ENCODE measurements around the gene NUDT14.

Gene NUDT14

GRCh38 chr14:105178069-105178867 lies 2.8 kb downstream of the NUDT14 start:
- no peaks in the 10 kb centered on the region for H3K9me3 ChIP-seq (ENCODE audit: insufficient read depth, low read length)
- no peak for DNase-seq (ENCODE audit: low read depth, low spot score)
- H3K4me1 ChIP-seq (ENCODE audit: insufficient read depth, insufficient read length): peaks cover 8% of the 10 kb centered on the region
- H3K27me3 ChIP-seq (ENCODE audit: insufficient read depth, insufficient read length): peaks cover 24% of the 10 kb centered on the region
- TF ChIP-seq YY1 (IDR thresholded peaks at IDR 0.05; ENCODE audit: insufficient read depth, insufficient read length): no peak
- no peak overlapping the region for H3K4me3 ChIP-seq (ENCODE audit: insufficient read length, low read depth)
- no peaks in the 10 kb centered on the region for H3K36me3 ChIP-seq (ENCODE audit: insufficient read depth, insufficient read length, low read length)
- H3K9ac ChIP-seq (ENCODE audit: insufficient read length, low read depth): no peak overlapping the region

- Histone ChIP-seq H3K4me1 (ENCODE audit: insufficient read depth, insufficient read length) (peaks cover 8% of the 10 kb centered on the region), H3K27me3 (ENCODE audit: insufficient read depth, insufficient read length) (peaks cover 15% of the 10 kb centered on the region)
These were observed 4.0 kb downstream of the NUDT14 start for GRCh38 chr14:105177082-105177481.

DNA sequence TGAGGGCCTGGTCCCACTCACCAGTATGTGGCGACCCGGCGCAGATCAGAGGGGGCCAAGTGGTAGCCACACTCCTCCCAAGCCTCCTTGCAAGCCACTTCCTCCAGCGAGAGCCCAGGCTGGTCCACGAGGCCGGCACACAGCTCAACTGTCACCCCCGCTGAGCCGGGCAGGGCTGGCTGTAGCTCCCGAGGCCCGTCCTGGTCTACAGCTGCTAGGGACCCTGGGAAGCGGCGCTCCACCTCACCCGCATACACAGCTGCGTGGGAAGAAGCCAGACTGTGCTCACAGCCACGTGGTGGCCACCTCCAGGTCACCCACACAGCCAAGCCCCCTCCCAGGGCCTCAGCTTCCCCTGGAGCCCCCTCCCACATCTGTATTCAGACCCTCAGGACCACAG lies 4.6 kb downstream of the NUDT14 start:
- no peak for DNase-seq (ENCODE audit: low read depth, low spot score)
- Histone ChIP-seq H3K27me3 (ENCODE audit: insufficient read depth, insufficient read length) (peaks cover 9% of the 10 kb centered on the region), H3K9ac (ENCODE audit: insufficient read length, low read depth) (no peak overlapping the region), H3K9me3 (ENCODE audit: insufficient read depth, low read length) (no peaks in the 10 kb centered on the region), H3K4me1 (ENCODE audit: insufficient read depth, insufficient read length) (peaks cover 8% of the 10 kb centered on the region), H3K4me3 (ENCODE audit: insufficient read length, low read depth) (no peak overlapping the region), H3K36me3 (ENCODE audit: insufficient read depth, insufficient read length, low read length) (no peaks in the 10 kb centered on the region)
- no peak for TF ChIP-seq YY1 (IDR thresholded peaks at IDR 0.05; ENCODE audit: insufficient read depth, insufficient read length)
- TF ChIP-seq ZNF274 (IDR thresholded peaks at IDR 0.05; ENCODE audit: low read depth, low read length): no peak
- no peak for TF ChIP-seq SUZ12 (IDR thresholded peaks at IDR 0.05; ENCODE audit: extremely low read depth, insufficient read depth, insufficient read length)

More at GRCh38 chr14:105177082-105177481, 4.0 kb downstream of the NUDT14 start:
- H3K9ac ChIP-seq (ENCODE audit: insufficient read length, low read depth): no peak overlapping the region
- no peak for DNase-seq (ENCODE audit: low read depth, low spot score)
- no peaks in the 10 kb centered on the region for H3K36me3 ChIP-seq (ENCODE audit: insufficient read depth, insufficient read length, low read length)
- TF ChIP-seq SUZ12 (IDR thresholded peaks at IDR 0.05; ENCODE audit: extremely low read depth, insufficient read depth, insufficient read length): no peak
- H3K9me3 ChIP-seq (ENCODE audit: insufficient read depth, low read length): no peaks in the 10 kb centered on the region
- no peak overlapping the region for H3K4me3 ChIP-seq (ENCODE audit: insufficient read length, low read depth)

DNA sequence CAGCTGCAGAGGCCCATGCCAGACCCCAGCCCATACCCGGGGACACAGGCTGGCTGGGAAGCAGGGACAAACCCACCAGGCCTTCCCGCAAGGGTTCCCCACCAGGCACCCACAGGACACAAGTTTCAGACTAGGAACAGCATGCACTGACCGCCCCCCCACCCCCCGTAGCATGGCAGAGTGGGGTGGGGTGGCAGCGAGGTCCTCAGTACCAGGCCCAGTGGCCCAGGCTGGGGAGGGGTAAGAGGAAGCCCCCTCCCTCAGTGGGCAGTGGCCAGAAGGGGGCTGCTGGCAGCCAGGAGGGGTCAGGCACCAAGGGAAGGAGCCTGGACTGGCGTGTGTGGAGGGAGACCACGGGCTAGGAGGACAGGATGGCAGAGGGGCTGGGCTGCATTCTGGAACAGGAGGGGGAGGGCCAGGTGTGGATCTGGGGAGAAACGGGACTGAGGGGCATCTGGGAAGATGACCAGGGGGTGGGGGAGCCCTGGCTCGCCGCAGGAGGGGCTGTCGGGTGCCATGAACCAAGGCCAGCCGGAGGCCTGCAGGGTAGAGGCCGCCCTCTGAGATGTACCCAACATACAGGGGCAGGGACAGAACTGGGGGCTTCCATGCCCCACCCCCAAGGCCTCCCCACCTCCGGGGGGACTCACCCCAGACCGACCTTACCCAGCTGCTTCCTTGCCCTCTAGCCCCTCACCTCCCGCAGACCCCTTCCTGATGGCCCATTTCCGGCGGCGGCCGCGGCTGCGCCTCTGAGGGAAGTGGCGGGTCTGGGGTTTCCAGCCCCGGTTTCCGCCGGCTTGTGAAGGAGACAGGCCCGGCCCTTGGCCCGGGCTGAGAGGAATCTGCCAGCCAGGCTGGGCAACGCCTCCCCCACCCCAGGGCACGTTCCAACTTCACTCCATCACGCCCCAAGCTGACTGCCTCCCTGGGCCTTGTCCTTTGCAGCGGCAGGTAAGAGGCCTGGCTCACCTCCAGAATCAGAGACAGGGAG lies 6.9 kb downstream of the NUDT14 start:
- H3K36me3 ChIP-seq (ENCODE audit: insufficient read depth, insufficient read length, low read length): no peaks in the 10 kb centered on the region
- no peak overlapping the region for H3K4me3 ChIP-seq (ENCODE audit: insufficient read length, low read depth)
- no peaks in the 10 kb centered on the region for H3K9me3 ChIP-seq (ENCODE audit: insufficient read depth, low read length)
- no peak for DNase-seq (ENCODE audit: low read depth, low spot score)
- H3K27me3 ChIP-seq (ENCODE audit: insufficient read depth, insufficient read length): no peaks in the 10 kb centered on the region
- H3K9ac ChIP-seq (ENCODE audit: insufficient read length, low read depth): no peak overlapping the region
- no peak for TF ChIP-seq YY1 (IDR thresholded peaks at IDR 0.05; ENCODE audit: insufficient read depth, insufficient read length)
- TF ChIP-seq SUZ12 (IDR thresholded peaks at IDR 0.05; ENCODE audit: extremely low read depth, insufficient read depth, insufficient read length): no peak
- no peak for TF ChIP-seq ZNF274 (IDR thresholded peaks at IDR 0.05; ENCODE audit: low read depth, low read length)
- H3K4me1 ChIP-seq (ENCODE audit: insufficient read depth, insufficient read length): peaks cover 4% of the 10 kb centered on the region

DNA sequence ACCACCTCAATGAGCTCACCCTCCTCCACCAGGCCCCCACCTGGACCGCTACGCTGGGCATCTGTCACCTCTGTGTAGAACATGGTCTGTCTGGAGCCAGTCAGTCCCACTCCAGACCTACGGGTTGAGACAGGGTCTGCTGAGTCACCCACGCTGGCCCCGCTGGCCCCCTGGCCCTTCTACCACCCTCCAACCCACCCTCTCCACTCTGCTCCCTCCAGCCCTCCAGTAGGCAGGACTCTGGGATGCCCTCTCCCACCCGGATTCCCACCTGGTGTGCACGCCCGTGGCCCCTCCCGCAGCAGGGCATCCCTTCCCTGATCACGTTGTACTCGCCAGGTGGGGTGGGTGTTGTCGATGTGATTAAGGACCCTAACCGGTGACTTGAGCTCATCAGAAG lies 8.0 kb downstream of the NUDT14 start:
- Histone ChIP-seq H3K9me3 (ENCODE audit: insufficient read depth, low read length) (no peaks in the 10 kb centered on the region), H3K4me3 (ENCODE audit: insufficient read length, low read depth) (no peak overlapping the region), H3K27me3 (ENCODE audit: insufficient read depth, insufficient read length) (no peaks in the 10 kb centered on the region), H3K36me3 (ENCODE audit: insufficient read depth, insufficient read length, low read length) (no peaks in the 10 kb centered on the region), H3K9ac (ENCODE audit: insufficient read length, low read depth) (no peak overlapping the region), H3K4me1 (ENCODE audit: insufficient read depth, insufficient read length) (peaks cover 4% of the 10 kb centered on the region)
- DNase-seq (ENCODE audit: low read depth, low spot score): no peak
- no peak for TF ChIP-seq ZNF274 (IDR thresholded peaks at IDR 0.05; ENCODE audit: low read depth, low read length)
- TF ChIP-seq YY1 (IDR thresholded peaks at IDR 0.05; ENCODE audit: insufficient read depth, insufficient read length): no peak

DNA sequence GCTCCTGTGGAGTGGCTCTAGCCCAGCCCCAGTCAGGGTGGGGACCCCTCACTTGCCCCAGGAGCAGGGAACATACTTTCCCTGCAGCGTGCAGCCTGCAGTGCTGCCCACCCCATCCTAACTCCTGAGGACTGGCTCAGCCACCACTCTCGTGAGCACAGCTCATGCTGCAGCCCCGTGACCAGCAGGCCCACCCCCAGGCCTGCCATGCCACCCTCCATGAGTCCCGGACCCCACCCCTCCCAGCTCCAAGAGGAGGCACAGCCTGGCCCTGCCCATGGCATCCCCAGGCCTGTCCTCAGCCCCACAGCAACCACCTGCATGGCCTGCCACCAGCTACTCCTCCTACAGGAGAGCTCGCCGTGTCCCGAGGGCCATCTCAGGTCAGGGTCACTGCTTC lies 8.6 kb downstream of the NUDT14 start:
- Histone ChIP-seq H3K9me3 (ENCODE audit: insufficient read depth, low read length) (no peaks in the 10 kb centered on the region), H3K4me3 (ENCODE audit: insufficient read length, low read depth) (no peak overlapping the region), H3K4me1 (ENCODE audit: insufficient read depth, insufficient read length) (peaks cover 4% of the 10 kb centered on the region), H3K27me3 (ENCODE audit: insufficient read depth, insufficient read length) (no peaks in the 10 kb centered on the region), H3K36me3 (ENCODE audit: insufficient read depth, insufficient read length, low read length) (no peaks in the 10 kb centered on the region), H3K9ac (ENCODE audit: insufficient read length, low read depth) (no peak overlapping the region)
- no peak for DNase-seq (ENCODE audit: low read depth, low spot score)
- no peak for TF ChIP-seq ZNF274 (IDR thresholded peaks at IDR 0.05; ENCODE audit: low read depth, low read length)
- TF ChIP-seq YY1 (IDR thresholded peaks at IDR 0.05; ENCODE audit: insufficient read depth, insufficient read length): no peak
- no peak for TF ChIP-seq SUZ12 (IDR thresholded peaks at IDR 0.05; ENCODE audit: extremely low read depth, insufficient read depth, insufficient read length)

DNA sequence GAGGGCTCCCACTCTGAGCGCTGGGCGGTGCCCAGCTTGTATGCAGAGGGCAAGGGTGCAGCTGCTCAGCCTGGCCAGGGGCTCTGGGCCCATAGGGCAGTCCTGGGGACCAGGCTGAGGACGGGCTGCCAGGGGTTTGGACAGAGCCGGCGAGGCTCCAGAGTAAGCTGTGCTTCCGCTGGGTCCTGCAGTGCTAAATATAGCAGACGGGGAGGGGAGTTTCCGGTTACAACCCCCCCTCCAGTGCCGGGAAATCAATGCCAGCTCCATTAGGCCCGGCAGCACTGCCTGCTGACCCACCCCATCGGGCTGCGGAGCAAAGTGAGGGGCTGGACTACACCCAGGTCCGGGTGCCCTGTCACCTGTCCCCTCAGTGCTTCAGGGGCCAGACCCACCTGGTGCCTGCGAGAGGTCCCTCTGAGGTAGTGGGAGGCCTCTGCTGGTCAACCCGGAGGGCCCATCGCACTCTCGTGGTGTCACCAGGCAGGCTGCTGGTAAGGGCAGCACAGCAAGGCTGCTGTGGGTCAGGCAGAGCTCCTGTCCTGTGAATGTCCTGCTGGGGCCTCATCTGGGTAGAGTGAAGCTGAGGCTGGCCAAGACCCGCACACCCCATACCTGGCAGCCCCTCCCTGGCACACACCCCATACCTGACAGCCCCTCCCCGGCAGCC lies 10.0 kb downstream of the NUDT14 start:
- no peak overlapping the region for H3K4me3 ChIP-seq (ENCODE audit: insufficient read length, low read depth)

More for the DNA sequence above, 10.0 kb downstream of the NUDT14 start:
- H3K27me3 ChIP-seq (ENCODE audit: insufficient read depth, insufficient read length): no peaks in the 10 kb centered on the region
- H3K9ac ChIP-seq (ENCODE audit: insufficient read length, low read depth): no peak overlapping the region
- TF ChIP-seq YY1 (IDR thresholded peaks at IDR 0.05; ENCODE audit: insufficient read depth, insufficient read length): no peak
- no peak for TF ChIP-seq SUZ12 (IDR thresholded peaks at IDR 0.05; ENCODE audit: extremely low read depth, insufficient read depth, insufficient read length)
- TF ChIP-seq ZNF274 (IDR thresholded peaks at IDR 0.05; ENCODE audit: low read depth, low read length): no peak
- H3K4me1 ChIP-seq (ENCODE audit: insufficient read depth, insufficient read length): peaks cover 7% of the 10 kb centered on the region
- DNase-seq (ENCODE audit: low read depth, low spot score): no peak
- H3K9me3 ChIP-seq (ENCODE audit: insufficient read depth, low read length): no peaks in the 10 kb centered on the region
- peaks cover 3% of the 10 kb centered on the region for H3K36me3 ChIP-seq (ENCODE audit: insufficient read depth, insufficient read length, low read length)
